Activated effector memory CD4-positive, alpha-beta T cell treated with anti-CD3 and anti-CD28 coated beads, Interleukin-2, amount 50 U/mL, for 16 hours (primary cell): Measurements from ENCODE around the gene CD58.
"Not testable (repeated sequence)": the region's sequence is repeated elsewhere in the genome, so short reads cannot be mapped to it uniquely, and the experiment has no call there.

Source experiments
- DNase-seq: peaks from one replicate; pipeline ENCODE4 v3.0.0-alpha.2; 2020

CD58 gene

GRCh38 chr1:116569381-116569670 is 1.5 kb downstream of the CD58 start:
- DNase-seq = no peak

GRCh38 chr1:116568662-116569380 is 2.0 kb downstream of the CD58 start:
- DNase-seq = no peak

- DNase-seq = no peak
Observed at GRCh38 chr1:116567790-116568661, 2.8 kb downstream of the CD58 start.

- DNase-seq = no peak
Observed at GRCh38 chr1:116565222-116565621, 5.6 kb downstream of the CD58 start.

- no peak for DNase-seq
Observed at GRCh38 chr1:116564426-116564825, 6.4 kb downstream of the CD58 start.

GRCh38 chr1:116562465-116562864 is 8.4 kb downstream of the CD58 start:
- DNase-seq = not testable (repeated sequence)

- no peak for DNase-seq
Observed at GRCh38 chr1:116561563-116561962, 9.3 kb downstream of the CD58 start.

GRCh38 chr1:116560704-116561490 is 9.9 kb downstream of the CD58 start:
- no peak for DNase-seq

GRCh38 chr1:116559304-116559761 is 11.5 kb downstream of the CD58 start:
- DNase-seq = no peak

GRCh38 chr1:116558571-116558970 is 12.3 kb downstream of the CD58 start:
- DNase-seq = no peak

GRCh38 chr1:116558140-116558549 is 12.7 kb downstream of the CD58 start:
- no peak for DNase-seq

- no peak for DNase-seq
Observed at GRCh38 chr1:116557323-116557878, 13.4 kb downstream of the CD58 start.

GRCh38 chr1:116556289-116557006 is 14.4 kb downstream of the CD58 start:
- peak; percentile 93 for DNase-seq

GRCh38 chr1:116554924-116555323 is 15.9 kb downstream of the CD58 start:
- no peak for DNase-seq

GRCh38 chr1:116553386-116554115 is 17.3 kb downstream of the CD58 start:
- no peak for DNase-seq

- DNase-seq = no peak
Observed at GRCh38 chr1:116546354-116546977, 24.4 kb downstream of the CD58 start.

- no peak for DNase-seq
Observed at GRCh38 chr1:116545359-116545705, 25.5 kb downstream of the CD58 start.

GRCh38 chr1:116544588-116545358 is 26.1 kb downstream of the CD58 start:
- no peak for DNase-seq

- DNase-seq = no peak
Observed at GRCh38 chr1:116540088-116540487, 30.7 kb downstream of the CD58 start.

GRCh38 chr1:116538544-116538943 is 32.3 kb downstream of the CD58 start:
- peak; percentile 70 for DNase-seq

- no peak for DNase-seq
Observed at GRCh38 chr1:116537898-116538297, 32.9 kb downstream of the CD58 start.
